Measurements from ENCODE around the gene PLPPR1. TPM values are rescaled to one million over a fixed set of nuclear protein-coding genes. Genes with fewer than 3 reads are reported as not detected.
A peak's percentile ranks its signal among the peaks of the same experiment; 100 is the strongest.
"Not testable (repeated sequence)": the region's sequence is repeated elsewhere in the genome, so short reads cannot be mapped to it uniquely, and the experiment has no call there.

Gene PLPPR1
- total RNA-seq, 1 experiment from 2014 or later: not detected

- in situ Hi-C loops (cut with HindIII; ENCODE audit: low pct_unique_long_range_greater_than_20kb, low sequenced_read_pairs): no loop called here
- DNase-seq (ENCODE audit: low read depth): no peak
Measured at GRCh38 chr9:101311191-101311590, 282.7 kb downstream of the PLPPR1 start.

- peak; percentile 36 for DNase-seq (ENCODE audit: low read depth)
- in situ Hi-C loops (cut with HindIII; ENCODE audit: low pct_unique_long_range_greater_than_20kb, low sequenced_read_pairs): no loop called here
Measured at GRCh38 chr9:101311758-101312420, 283.4 kb downstream of the PLPPR1 start.

- DNase-seq (ENCODE audit: low read depth): no peak
- in situ Hi-C loops (cut with HindIII; ENCODE audit: low pct_unique_long_range_greater_than_20kb, low sequenced_read_pairs): no loop called here
Measured at GRCh38 chr9:101312661-101313060, 284.1 kb downstream of the PLPPR1 start.

GRCh38 chr9:101315112-101315450 lies 286.6 kb downstream of the PLPPR1 start:
- DNase-seq (ENCODE audit: low read depth): no peak
- in situ Hi-C loops (cut with HindIII; ENCODE audit: low pct_unique_long_range_greater_than_20kb, low sequenced_read_pairs): no loop called here

- in situ Hi-C loops (cut with HindIII; ENCODE audit: low pct_unique_long_range_greater_than_20kb, low sequenced_read_pairs): no loop called here
- no peak for DNase-seq (ENCODE audit: low read depth)
Measured at GRCh38 chr9:101317735-101318134, 289.2 kb downstream of the PLPPR1 start.

GRCh38 chr9:101323129-101323528 lies 294.6 kb downstream of the PLPPR1 start:
- no peak for DNase-seq (ENCODE audit: low read depth)
- in situ Hi-C loops (cut with HindIII; ENCODE audit: low pct_unique_long_range_greater_than_20kb, low sequenced_read_pairs): no loop called here

GRCh38 chr9:101324245-101324804 lies 295.8 kb downstream of the PLPPR1 start:
- no peak for DNase-seq (ENCODE audit: low read depth)
- in situ Hi-C loops (cut with HindIII; ENCODE audit: low pct_unique_long_range_greater_than_20kb, low sequenced_read_pairs): no loop called here

GRCh38 chr9:101325053-101325452 lies 296.5 kb downstream of the PLPPR1 start:
- DNase-seq (ENCODE audit: low read depth): no peak
- in situ Hi-C loops (cut with HindIII; ENCODE audit: low pct_unique_long_range_greater_than_20kb, low sequenced_read_pairs): no loop called here

- DNase-seq (ENCODE audit: low read depth): no peak
- in situ Hi-C loops (cut with HindIII; ENCODE audit: low pct_unique_long_range_greater_than_20kb, low sequenced_read_pairs): no loop called here
Measured at GRCh38 chr9:101326035-101326434, 297.5 kb downstream of the PLPPR1 start.

GRCh38 chr9:101326501-101326900 lies 298.0 kb downstream of the PLPPR1 start:
- no peak for DNase-seq (ENCODE audit: low read depth)
- in situ Hi-C loops (cut with HindIII; ENCODE audit: low pct_unique_long_range_greater_than_20kb, low sequenced_read_pairs): no loop called here

- in situ Hi-C loops (cut with HindIII; ENCODE audit: low pct_unique_long_range_greater_than_20kb, low sequenced_read_pairs): not testable (repeated sequence)
Measured at GRCh38 chr9:101327422-101327909, 298.9 kb downstream of the PLPPR1 start.

GRCh38 chr9:101332362-101332761 lies 303.8 kb downstream of the PLPPR1 start:
- no peak for DNase-seq (ENCODE audit: low read depth)
- in situ Hi-C loops (cut with HindIII; ENCODE audit: low pct_unique_long_range_greater_than_20kb, low sequenced_read_pairs): no loop called here

More at GRCh38 chr9:101327422-101327909, 298.9 kb downstream of the PLPPR1 start:
- not testable (repeated sequence) for DNase-seq (ENCODE audit: low read depth)

- DNase-seq (ENCODE audit: low read depth): no peak
- in situ Hi-C loops (cut with HindIII; ENCODE audit: low pct_unique_long_range_greater_than_20kb, low sequenced_read_pairs): no loop called here
Measured at GRCh38 chr9:101333490-101333889, 305.0 kb downstream of the PLPPR1 start.

GRCh38 chr9:101333926-101334702 lies 305.6 kb downstream of the PLPPR1 start:
- no peak for DNase-seq (ENCODE audit: low read depth)
- in situ Hi-C loops (cut with HindIII; ENCODE audit: low pct_unique_long_range_greater_than_20kb, low sequenced_read_pairs): no loop called here

GRCh38 chr9:101336091-101336490 lies 307.6 kb downstream of the PLPPR1 start:
- in situ Hi-C loops (cut with HindIII; ENCODE audit: low pct_unique_long_range_greater_than_20kb, low sequenced_read_pairs): no loop called here

GRCh38 chr9:101337237-101337636 lies 308.7 kb downstream of the PLPPR1 start:
- in situ Hi-C loops (cut with HindIII; ENCODE audit: low pct_unique_long_range_greater_than_20kb, low sequenced_read_pairs): no loop called here
- DNase-seq (ENCODE audit: low read depth): no peak

More at GRCh38 chr9:101336091-101336490, 307.6 kb downstream of the PLPPR1 start:
- no peak for DNase-seq (ENCODE audit: low read depth)

GRCh38 chr9:101341958-101342357 lies 313.4 kb downstream of the PLPPR1 start:
- in situ Hi-C loops (cut with HindIII; ENCODE audit: low pct_unique_long_range_greater_than_20kb, low sequenced_read_pairs): no loop called here
- no peak for DNase-seq (ENCODE audit: low read depth)

GRCh38 chr9:101342595-101342994 lies 314.1 kb downstream of the PLPPR1 start:
- DNase-seq (ENCODE audit: low read depth): no peak
- in situ Hi-C loops (cut with HindIII; ENCODE audit: low pct_unique_long_range_greater_than_20kb, low sequenced_read_pairs): no loop called here

- in situ Hi-C loops (cut with HindIII; ENCODE audit: low pct_unique_long_range_greater_than_20kb, low sequenced_read_pairs): no loop called here
- DNase-seq (ENCODE audit: low read depth): no peak
Measured at GRCh38 chr9:101350285-101350684, 321.8 kb downstream of the PLPPR1 start.

Data from Caki2 (cell line).